Right atrium auricular region (tissue), 2 donors: ENCODE measurements around the gene STIM1. TPM values are rescaled to one million over a fixed set of nuclear protein-coding genes. Genes with fewer than 3 reads are reported as not detected.

Experiments used
- DNase-seq: peaks from one replicate; pipeline ENCODE4 v3.0.0-alpha.2; 2019; ENCODE audit warnings: low spot score
- H3K27ac ChIP-seq, 2 donors: fragments of 200-600 bp; sonication (generic); 1 replicate in 1 of 2; 2 replicates in 1 of 2; pipeline ENCODE4 v1.5.1; 2016 to 2019
- H3K27me3 ChIP-seq, 2 donors: fragments of 200-600 bp; sonication (generic); one replicate each; pipeline versions ENCODE4 v1.5.1 to v1.6.0; 2017 to 2019
- H3K36me3 ChIP-seq: fragments of 200-600 bp; sonication (generic); one replicate; pipeline ENCODE4 v1.5.1; 2016
- H3K4me1 ChIP-seq, 2 donors: fragments of 200-600 bp; sonication (generic); one replicate each; pipeline versions ENCODE4 v1.5.1 to v1.6.0; 2017 to 2019
- H3K4me3 ChIP-seq, 2 donors: fragments of 200-600 bp; sonication (generic); 1 replicate in 1 of 2; 2 replicates in 1 of 2; pipeline ENCODE4 v1.5.1; 2017 to 2019; ENCODE audit warnings: mild to moderate bottlenecking in 1 of 2, moderate library complexity in 1 of 2
- H3K9me3 ChIP-seq, 2 donors: fragments of 200-600 bp; sonication (generic); one replicate each; pipeline ENCODE4 v1.5.1; 2019
- CTCF ChIP-seq, 2 donors: fragments of 200-600 bp; sonication (generic); IDR thresholded peaks; one replicate each; pipeline ENCODE4 v1.5.1; 2019; ENCODE audit warnings: antibody characterized with exemption in 2 of 2
- total RNA-seq, 2 donors: library from RNA; depleted of rRNA; stranded (reverse); fragments of >200 nt; gene quantifications; one replicate each; pipeline ENCODE4 v1.1.0, GENCODE V29; 2016

The STIM1 gene
- total RNA-seq, 2 donors from 2014 or later, result 15.4 to 16.6 TPM

GRCh38 chr11:3902441-3902840 is 47.0 kb downstream of the STIM1 start:
- Histone ChIP-seq H3K27me3 (no peaks in the 10 kb centered on the region), H3K9me3 (no peaks in the 10 kb centered on the region), H3K4me1 (no peaks in the 10 kb centered on the region), H3K4me3 (no peak overlapping the region), H3K27ac (no peak overlapping the region), H3K36me3 (no peaks in the 10 kb centered on the region)
- no peak for TF ChIP-seq CTCF (IDR thresholded peaks at IDR 0.05)
- DNase-seq, result no peak

- no peaks in the 10 kb centered on the region for H3K4me1 ChIP-seq
- no peaks in the 10 kb centered on the region for H3K36me3 ChIP-seq
- TF ChIP-seq CTCF (IDR thresholded peaks at IDR 0.05), result no peak
- no peak for DNase-seq
- H3K4me3 ChIP-seq, result no peak overlapping the region
- no peaks in the 10 kb centered on the region for H3K9me3 ChIP-seq
- H3K27ac ChIP-seq, result no peak overlapping the region
- H3K27me3 ChIP-seq, result no peaks in the 10 kb centered on the region
Observed at GRCh38 chr11:3903207-3903896, 47.9 kb downstream of the STIM1 start.

GRCh38 chr11:3904228-3904627 is 48.8 kb downstream of the STIM1 start:
- Histone ChIP-seq H3K27me3 (no peaks in the 10 kb centered on the region), H3K36me3 (no peaks in the 10 kb centered on the region), H3K27ac (no peak overlapping the region), H3K9me3 (no peaks in the 10 kb centered on the region), H3K4me3 (no peak overlapping the region), H3K4me1 (no peaks in the 10 kb centered on the region)
- no peak for DNase-seq
- no peak for TF ChIP-seq CTCF (IDR thresholded peaks at IDR 0.05)

- Histone ChIP-seq H3K36me3 (no peaks in the 10 kb centered on the region), H3K9me3 (no peaks in the 10 kb centered on the region), H3K27ac (no peak overlapping the region), H3K4me3 (no peak overlapping the region), H3K27me3 (no peaks in the 10 kb centered on the region), H3K4me1 (no peaks in the 10 kb centered on the region)
- no peak for TF ChIP-seq CTCF (IDR thresholded peaks at IDR 0.05)
- no peak for DNase-seq
Observed at GRCh38 chr11:3905080-3905953, 49.9 kb downstream of the STIM1 start.

- Histone ChIP-seq H3K27ac (no peak overlapping the region), H3K36me3 (no peaks in the 10 kb centered on the region), H3K9me3 (no peaks in the 10 kb centered on the region), H3K27me3 (no peaks in the 10 kb centered on the region), H3K4me1 (no peaks in the 10 kb centered on the region), H3K4me3 (no peak overlapping the region)
- DNase-seq, result no peak
- TF ChIP-seq CTCF (IDR thresholded peaks at IDR 0.05), result no peak
Observed at GRCh38 chr11:3906166-3906565, 50.7 kb downstream of the STIM1 start.
